DMS 273 treated with DMSO at 0.1 percent for 48 hours (cell line): Measurements from ENCODE around the gene ANK3.

Source experiments
- DNase-seq: peaks from one replicate; lab custom pipeline; 2025; lab: John Stamatoyannopoulos, UW

The ANK3 gene

DNA sequence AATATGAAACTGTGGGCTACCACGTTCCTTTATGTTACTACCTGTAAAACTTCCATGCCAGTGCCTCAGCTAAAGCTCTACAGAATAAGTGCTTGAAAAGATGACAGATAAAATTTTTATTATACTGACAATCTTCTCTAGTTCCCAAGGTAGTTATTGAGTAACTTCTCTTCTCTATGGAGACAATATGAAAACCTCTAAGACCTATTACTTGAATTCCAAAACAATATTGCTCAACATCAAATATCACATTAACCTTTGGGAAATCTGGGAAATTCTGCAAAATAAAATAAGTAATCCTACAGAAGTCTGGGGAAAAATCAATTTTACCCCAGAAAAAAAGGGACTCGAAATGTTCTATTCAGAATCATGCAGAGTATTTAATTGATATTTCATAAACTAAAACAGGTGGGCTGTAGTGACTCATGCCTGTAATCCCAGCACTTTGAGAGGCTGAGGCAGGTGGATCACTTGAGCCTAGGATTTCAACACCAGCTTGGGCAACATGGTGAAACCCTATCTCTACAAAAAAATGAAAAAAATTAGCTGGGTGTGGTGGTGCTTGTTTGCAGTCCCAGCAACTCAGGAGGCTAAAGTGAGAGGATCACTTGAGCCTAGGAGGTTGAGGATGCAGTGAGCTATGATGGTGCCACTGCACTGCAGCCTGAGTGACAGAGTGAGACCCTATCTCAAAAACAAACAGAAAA lies 23.8 kb upstream of the ANK3 start:
- DNase-seq, result no peak

DNA sequence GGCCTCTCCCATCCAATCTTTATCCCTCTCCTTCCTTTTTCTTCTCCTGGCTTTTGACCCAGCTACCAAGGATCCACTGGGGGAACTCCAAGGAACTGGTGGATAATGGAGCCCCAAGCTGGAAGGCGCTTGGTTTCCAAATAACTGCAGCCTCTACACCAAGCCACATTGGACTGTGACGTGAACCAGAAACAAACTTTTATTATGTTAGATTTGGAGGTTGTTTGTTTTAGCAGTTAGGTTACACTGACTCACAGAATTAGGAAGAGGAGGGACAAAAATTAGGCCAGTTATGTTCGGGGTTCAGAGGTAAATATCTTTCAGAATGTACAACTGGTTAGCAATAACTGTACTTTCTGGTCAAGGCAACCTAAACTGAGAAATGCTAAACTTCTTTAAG lies 21.3 kb upstream of the ANK3 start:
- no peak for DNase-seq

GRCh38 chr10:60409202-60409601 lies 19.5 kb upstream of the ANK3 start:
- DNase-seq, result no peak

- no peak for DNase-seq
Observed at GRCh38 chr10:60406182-60406581, 16.5 kb upstream of the ANK3 start.

GRCh38 chr10:60405172-60405571 lies 15.5 kb upstream of the ANK3 start:
- DNase-seq, result no peak

GRCh38 chr10:60403168-60403873 lies 13.6 kb upstream of the ANK3 start:
- no peak for DNase-seq

- no peak for DNase-seq
Observed at GRCh38 chr10:60400366-60400765, 10.7 kb upstream of the ANK3 start.

GRCh38 chr10:60399328-60399727 lies 9.7 kb upstream of the ANK3 start:
- peak; percentile 95 for DNase-seq

DNA sequence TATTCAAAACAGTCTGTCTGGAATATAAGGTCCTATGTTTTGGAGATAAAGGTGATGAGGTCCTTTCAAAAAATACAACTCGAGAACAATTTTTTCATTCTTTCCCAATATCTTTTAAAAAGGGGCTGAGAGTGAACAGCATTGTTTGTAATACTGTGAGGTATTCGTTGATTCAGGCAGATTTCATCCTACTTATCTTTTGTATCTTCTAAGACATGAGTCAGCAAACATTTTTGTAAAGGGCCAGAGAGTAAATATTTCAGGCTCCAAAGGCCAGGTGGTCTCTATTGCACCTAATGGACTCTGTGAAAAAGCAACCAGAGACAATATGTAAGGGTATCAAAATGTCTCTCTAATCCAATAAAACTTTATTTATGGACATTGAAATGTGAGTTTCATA lies 8.1 kb upstream of the ANK3 start:
- no peak for DNase-seq

DNA sequence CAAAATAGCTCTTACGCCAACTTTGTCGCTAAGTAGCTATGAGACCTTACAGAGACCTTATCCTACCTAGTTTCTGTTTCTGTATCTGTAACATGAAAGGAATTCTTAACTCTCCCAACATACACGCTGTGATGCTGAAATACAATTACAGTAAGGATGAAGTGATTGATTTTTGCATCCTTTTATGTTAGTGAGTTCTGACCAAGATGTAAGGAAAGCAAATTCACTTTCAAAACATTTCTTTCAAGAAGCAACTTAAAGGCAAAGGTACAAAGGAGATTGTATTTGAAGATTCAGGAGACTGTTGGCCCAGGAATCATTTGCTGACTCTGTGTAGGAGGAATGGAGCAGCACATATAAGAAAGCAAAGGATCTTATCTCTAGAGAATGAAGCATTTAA lies 7.1 kb upstream of the ANK3 start:
- DNase-seq, result no peak

DNA sequence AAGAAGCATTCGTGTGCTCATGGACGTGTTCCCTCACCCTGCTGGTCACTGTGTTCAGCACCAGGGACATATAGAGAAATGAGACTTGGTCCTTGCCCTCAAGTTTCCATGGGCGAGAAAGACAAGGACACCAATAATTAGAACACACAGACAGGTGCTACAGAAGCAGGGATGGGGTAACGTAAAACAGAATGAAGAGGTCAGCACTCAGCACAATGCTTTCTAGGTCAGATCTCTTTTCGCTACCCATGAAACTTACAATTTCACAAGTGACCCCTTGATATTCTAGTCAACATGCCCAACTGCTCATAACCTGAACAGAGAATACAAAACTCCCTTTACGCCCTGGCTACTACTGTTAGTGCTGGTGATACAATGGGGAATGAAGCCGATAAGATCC lies 6.0 kb upstream of the ANK3 start:
- DNase-seq, result no peak

- peak; percentile 34 for DNase-seq
Observed at GRCh38 chr10:60394446-60394845, 4.8 kb upstream of the ANK3 start.

DNA sequence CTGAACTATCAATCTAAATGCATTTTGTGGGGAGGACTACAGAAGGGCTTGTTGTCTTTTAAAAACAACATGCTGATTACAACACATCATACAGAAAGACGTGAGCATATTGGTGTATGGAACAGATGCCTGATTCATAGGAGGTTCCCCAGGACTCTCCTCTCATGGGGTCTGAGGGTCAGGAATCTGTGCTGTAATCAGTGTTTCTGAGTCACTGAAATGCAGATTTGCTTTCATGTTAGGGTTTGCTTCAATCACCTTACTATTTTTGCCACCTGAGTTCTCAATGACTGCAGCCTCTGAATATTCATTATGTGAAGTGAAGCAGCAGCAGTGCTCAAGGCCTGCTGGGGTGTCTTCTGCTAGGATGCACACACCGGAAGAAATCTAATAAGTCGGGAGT lies 550 bp upstream of the ANK3 start:
- DNase-seq, result no peak

GRCh38 chr10:60388709-60389301 lies 870 bp downstream of the ANK3 start:
- DNase-seq, result no peak

GRCh38 chr10:60388116-60388625 lies 1.5 kb downstream of the ANK3 start:
- DNase-seq, result no peak

DNA sequence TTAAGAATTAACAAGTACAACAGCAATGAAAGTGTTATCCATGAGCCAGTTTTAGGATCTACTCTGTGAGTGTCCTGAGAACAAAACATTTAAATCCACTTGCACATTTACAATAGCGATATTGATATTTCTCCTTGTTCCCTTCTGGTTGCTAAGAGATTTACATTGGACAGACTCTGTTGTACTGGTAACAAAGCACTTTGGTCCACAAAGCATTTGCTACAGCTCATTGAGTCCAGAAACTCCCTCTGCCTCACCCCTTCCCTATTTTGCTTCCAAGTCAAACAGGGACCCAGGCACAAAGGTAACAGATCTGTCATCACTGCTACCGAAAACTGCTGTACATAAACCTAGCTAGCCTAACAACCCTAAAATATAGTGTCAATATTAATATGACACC lies 2.1 kb downstream of the ANK3 start:
- DNase-seq, result no peak

GRCh38 chr10:60385399-60385738 lies 4.3 kb downstream of the ANK3 start:
- DNase-seq, result no peak

DNA sequence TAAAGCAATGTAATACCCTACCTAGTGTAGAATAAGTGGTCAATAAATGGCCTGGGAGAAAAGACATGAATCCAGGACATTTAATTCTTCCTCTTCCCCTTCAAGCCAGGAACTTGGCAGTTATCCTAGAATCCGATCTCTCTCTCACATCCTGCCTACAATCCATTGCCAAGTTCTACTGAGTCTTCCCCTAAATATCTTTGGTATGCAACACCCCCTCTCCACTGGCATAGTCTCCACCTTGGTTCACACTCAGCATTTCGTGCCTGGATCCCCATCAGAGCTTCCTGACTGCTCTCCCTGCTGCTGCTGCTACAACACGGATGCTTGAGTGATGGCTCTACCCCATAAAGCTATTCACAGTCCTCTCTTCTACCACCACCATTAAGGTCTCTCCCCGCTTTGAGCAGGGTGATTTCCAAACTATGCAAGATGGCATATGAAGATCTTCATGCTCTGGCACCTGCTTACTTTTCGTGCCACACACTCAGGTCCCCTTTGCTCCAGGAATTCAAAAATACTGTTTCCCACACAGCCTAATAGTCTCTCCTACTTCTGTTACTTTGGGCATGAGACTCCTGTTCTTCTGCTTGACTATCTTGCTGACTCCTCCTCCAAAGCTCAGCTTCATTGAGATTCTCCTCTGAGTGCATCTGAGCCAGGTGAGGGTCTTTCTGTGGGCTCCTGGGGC lies 4.8 kb downstream of the ANK3 start:
- DNase-seq, result no peak

DNA sequence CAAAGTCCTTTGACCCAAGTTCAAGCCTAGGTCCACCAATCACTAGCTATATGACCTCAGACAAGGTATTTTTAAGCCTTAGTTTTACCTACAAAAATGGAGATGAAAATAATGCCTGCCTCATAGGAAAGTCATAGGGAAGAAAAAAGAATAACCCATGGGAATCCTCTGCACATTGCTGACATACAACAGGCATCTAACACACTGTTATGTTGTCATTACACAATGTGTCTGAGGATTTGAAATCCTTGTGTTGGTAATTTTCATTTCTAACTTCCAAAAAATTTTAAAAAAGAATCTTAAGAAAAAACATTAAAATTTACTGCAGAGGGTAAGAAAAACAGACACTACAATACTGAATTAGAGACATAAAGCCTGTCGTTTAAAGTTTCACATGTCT lies 5.7 kb downstream of the ANK3 start:
- no peak for DNase-seq

- DNase-seq, result no peak
Observed at GRCh38 chr10:60382946-60383681, 6.6 kb downstream of the ANK3 start.

DNA sequence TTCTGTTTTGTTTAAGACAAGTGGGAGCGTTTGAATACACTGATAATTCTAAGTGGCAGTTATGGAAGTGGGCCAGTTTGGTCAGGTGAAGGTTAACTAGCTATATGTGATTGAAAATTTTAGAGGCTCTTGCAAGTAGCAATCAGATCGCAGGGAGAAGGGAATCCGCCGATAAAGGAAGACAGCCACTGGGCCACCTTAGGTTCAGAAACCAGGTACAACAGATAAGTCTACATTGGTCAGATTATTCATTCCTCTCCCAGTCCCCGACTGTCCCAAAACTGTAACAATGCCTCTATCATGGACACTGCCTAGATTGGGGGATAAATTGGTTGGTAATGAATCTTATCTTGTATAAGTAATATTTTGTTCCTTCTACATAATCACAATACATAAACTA lies 8.9 kb downstream of the ANK3 start:
- no peak for DNase-seq

DNA sequence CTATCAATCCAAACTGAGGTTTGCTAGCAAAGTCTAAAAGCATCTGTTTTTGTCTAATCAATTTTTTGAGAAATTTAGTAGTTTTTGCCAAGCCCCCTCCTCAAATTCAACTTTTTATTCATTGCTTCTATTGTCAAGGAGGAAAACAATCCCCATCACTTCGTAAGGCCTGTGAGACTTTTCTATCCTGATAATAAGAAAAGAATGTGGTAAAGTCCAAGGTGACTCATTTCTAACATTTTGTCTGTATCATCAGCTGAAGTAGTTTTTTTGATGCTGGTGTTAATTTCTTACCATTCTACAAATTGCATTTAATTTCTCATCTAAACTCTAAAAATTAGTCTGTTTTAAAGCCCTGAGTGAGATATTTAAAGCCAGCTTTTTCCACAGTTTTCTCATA lies 11.7 kb downstream of the ANK3 start:
- DNase-seq, result no peak
